Measurements from ENCODE around the gene NEK11.

Gene NEK11, protein sequence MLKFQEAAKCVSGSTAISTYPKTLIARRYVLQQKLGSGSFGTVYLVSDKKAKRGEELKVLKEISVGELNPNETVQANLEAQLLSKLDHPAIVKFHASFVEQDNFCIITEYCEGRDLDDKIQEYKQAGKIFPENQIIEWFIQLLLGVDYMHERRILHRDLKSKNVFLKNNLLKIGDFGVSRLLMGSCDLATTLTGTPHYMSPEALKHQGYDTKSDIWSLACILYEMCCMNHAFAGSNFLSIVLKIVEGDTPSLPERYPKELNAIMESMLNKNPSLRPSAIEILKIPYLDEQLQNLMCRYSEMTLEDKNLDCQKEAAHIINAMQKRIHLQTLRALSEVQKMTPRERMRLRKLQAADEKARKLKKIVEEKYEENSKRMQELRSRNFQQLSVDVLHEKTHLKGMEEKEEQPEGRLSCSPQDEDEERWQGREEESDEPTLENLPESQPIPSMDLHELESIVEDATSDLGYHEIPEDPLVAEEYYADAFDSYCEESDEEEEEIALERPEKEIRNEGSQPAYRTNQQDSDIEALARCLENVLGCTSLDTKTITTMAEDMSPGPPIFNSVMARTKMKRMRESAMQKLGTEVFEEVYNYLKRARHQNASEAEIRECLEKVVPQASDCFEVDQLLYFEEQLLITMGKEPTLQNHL

DNA sequence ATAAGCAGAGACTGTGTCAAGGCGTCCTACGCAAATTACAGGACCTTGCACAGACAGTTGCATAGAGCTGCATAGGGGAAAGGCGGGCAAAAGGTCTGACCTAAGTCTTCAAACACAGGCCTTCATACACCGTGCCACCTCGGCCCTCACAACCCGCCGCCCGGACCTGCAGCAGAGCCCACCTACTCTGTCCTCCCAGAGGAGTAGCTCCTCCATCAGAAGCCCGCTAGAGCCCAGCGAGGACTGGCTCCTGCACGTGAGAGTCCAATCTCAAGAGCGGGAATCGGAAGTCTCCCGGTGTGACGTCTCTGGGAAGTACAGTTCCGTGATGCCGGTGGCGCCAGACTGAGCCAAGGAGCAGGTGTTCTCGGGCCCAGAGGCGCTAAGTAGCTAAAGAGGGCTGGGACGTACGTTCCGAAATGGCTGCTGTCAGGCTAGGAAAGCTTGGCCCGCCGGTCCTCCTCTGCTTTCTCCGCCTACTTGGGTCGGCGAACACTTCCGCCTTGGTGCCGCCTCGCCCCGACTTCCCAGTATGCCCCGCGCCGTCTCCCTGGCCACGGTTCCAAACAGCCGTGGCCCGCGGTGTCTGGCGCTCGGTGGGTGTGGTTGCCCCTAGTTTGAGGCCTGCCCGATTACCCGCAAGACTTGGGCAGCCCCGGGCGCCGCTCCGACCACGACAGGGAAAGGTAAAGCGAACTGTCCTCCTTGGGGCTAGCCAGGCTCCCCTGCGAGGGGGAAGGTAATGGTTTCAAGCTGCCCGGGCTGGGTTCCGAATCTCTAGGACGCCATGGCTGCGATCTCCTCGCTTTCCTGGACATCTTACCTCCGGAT is at the start of gene NEK11, which contains the start of gene ASTE1:
NEK11 (plus strand) TSS at position 557 of the 831 bp plus-strand sequence. CDS start 2,832 bp downstream, outside the sequence.
ASTE1 (minus strand) TSS at position 505 of the 831 bp plus-strand sequence. CDS start 1,519 bp downstream, outside the sequence.
- FAIRE-seq = peak; percentile 87

DNA sequence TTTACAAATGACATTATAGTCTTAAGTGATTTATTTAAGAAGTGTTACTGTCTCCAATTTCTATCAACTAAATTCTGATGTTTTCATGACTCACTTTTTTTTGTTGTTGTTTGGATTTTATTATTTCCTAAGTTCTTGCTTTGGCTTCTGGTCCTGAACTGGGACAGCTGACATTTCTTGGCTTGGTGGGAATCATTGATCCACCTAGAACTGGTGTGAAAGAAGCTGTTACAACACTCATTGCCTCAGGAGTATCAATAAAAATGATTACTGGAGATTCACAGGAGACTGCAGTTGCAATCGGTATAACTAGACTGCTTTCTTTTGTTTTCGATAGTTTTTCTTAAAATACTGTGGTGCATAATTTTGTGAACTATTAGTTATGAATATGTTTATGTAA is 47.6 kb upstream of the NEK11 start:
- FAIRE-seq = no peak

DNA sequence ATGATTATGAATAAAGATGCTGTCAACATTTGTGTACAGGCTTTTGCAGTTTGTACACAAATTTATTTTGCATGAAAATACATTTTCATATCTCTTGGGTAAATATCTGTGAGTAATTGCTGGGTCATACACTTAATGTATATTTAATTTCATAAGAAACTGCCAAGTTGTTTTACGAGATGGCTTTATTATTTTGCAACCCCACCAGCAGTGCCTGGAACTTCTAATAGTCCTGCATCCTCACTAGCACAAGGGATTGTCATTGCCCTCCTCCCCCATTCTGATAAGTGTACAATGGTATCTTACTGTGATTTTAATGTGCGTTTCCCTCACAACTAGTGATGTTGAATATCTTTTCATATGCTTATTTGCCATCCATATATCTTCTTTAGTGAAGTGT is 45.2 kb upstream of the NEK11 start:
- FAIRE-seq = no peak

DNA sequence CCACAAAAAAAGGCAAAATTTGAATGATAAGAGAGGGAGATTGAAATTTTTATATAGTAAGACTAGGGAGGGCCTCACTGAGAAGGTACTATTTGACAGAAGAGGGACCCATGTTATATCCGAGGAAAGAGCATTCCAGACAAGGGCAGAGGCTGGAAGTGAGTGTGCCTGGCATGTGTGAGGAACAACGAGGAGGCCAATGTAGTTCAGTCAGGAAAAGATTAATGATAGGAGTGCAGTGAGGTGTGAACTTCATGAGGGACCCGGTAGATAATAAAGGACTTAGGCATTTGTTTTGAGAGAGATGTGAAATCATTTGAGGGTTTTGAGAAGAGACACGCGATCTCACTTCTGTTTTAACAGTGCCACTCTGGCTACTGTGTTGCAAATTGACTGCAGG is 36.4 kb upstream of the NEK11 start:
- no peak for FAIRE-seq

DNA sequence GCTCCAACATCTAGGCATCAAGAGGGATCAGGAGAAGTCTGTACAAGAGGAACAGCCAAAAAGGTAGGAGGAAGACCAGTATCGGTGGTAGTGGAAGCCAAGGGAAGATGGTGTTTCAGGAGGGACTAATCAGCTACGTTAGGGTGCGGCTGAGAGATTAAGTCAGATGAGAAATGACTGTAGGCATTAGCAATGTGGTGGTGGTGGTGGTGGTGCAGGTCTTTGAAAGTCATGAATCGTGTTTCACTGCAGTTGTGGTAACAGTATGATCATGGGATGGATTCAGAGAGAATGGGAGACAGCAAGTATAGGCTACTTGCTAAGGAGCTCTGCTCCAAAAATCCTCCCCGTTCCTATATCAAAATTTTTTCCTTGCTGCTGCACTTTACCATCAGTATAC is 35.6 kb upstream of the NEK11 start:
- no peak for FAIRE-seq

DNA sequence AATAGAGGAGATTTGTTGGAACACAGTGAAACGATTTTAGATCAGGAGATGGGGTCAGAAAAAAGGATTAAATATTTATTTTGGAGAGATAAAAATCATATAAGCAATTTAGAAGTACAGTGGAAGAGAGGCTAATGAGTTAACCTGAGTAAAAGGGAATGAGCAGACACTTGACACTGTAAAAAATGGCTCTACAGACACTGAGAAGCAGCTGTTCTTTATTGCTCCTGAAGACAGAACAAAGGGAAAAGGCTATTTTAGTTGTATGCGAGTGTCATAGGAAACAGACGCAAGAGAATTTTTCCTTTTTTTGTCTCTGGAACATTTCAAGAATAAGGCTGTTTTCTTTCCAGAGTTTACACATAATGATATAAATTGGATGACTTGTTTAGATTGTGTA is 34.3 kb upstream of the NEK11 start:
- no peak for FAIRE-seq

DNA sequence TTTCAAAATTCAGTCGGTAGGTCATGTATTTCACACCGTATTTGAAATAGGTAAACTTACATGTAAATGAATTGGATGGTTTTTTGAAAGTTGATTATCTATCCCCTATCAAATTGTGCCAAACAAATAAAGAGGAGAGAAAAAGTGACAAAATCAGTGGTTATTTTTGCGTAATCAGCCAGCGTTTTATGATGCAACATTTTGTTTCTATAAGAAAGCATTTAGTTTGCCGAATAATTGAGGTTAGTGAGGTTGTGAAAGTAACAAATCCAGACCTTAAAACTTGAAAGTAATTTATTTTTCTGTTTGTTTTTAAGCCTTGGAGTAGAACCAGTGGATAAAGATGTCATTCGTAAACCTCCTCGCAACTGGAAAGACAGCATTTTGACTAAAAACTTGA is 29.4 kb upstream of the NEK11 start:
- no peak for FAIRE-seq

DNA sequence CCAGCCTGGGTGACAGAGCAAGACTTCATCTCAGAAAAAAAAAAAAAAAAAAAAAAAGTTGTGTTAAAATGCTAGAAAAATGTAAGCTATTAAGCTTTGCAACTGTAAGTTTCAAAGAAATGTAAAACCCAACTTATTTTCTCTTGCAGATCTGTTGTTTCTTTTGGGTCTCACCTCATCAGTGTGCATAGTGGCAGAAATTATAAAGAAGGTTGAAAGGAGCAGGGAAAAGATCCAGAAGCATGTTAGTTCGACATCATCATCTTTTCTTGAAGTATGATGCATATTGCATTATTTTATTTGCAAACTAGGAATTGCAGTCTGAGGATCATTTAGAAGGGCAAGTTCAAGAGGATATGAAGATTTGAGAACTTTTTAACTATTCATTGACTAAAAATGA is 25.6 kb upstream of the NEK11 start:
- FAIRE-seq = no peak

DNA sequence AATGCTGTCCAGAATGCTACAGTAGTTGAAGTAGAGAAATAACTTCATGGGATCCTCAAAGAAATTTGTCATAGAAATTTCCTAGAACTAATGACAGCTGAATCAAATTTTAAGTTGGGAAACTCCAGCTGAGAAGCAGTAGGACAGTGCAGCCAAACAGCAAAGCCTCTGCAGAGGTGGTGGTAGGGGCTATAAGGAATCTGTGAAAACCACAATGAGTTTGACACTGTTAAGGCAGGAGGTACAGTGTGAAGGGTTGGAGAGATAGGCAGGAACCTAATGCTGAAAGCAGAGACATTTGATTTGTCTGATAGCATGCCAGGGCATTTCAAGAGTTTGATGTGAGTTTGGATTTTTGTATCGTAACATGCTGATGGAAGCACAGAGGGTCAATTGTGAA is 22.1 kb upstream of the NEK11 start:
- no peak for FAIRE-seq

DNA sequence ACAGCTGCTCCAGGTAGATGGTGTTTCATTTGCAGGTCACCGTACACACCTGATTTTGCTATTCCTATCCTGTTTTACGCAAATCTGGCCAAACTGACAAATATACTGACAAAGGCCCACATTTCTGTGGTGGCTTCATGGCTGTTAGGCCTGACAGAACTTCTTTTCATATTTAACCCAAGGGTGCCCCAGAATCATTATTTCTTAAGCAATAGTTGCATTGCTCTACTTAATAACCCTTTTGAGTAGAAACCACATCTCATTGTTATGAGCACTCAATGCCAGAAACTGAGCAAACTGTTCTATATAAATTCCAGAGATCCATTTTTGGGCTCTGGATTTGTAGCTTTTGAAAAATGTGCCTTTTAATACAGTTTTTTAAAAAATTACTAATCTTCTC is 19.4 kb upstream of the NEK11 start:
- no peak for FAIRE-seq

DNA sequence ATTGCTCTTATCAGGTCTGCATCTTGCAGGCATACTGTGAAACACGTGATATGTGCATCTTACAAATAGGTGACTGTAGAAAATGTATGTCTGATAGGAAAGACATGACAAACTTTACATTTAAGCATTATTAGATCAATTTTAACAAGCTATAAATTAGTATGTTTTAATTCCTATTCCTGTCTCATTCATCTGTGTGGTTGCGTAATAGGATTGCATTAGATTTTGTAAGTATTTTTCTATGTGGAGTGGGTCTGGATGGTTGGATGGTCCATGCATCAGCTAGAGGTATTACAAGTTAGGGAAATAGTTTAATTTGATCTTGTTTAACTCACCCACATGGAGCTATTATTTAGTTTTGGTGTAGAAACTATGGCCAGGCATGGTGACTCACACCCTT is 18.9 kb upstream of the NEK11 start:
- no peak for FAIRE-seq

DNA sequence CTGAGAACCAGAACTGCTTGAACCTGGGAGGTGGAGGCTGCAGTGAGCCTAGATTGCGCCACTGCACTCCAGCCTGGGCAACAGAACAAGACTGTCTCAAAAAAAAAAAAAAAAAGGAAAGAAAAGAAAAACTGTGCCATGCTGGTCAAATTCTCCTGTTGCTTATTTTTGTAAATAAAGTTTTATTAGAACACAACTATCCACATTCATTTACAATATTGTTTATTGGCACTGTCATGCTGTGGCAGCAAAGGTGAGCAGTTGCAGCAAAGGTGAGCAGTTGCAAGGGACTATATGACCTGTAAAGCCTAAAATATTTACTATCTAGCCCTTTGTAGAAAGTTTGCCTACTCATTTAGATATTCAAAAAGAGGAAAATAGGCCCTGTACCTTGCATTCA is 18.4 kb upstream of the NEK11 start:
- no peak for FAIRE-seq

DNA sequence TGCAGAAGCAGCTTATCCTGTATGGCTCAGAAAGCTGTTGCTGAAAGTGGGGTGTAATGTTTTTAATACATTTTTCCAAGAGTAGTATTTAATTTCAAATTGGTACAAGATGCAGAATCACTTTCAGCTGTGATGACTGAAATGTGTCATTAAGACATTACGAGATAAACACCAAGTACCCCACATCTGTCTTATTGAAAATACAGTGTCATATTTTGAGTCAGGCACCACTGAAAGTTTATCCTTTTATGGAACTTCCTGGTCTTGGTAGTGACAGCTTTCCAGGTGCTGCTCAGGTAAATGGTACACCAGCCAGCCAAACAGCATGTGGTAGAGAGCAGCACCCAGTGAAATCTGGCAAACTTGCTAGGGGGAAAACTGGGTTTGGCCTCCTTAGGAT is 17.0 kb upstream of the NEK11 start:
- FAIRE-seq = no peak

DNA sequence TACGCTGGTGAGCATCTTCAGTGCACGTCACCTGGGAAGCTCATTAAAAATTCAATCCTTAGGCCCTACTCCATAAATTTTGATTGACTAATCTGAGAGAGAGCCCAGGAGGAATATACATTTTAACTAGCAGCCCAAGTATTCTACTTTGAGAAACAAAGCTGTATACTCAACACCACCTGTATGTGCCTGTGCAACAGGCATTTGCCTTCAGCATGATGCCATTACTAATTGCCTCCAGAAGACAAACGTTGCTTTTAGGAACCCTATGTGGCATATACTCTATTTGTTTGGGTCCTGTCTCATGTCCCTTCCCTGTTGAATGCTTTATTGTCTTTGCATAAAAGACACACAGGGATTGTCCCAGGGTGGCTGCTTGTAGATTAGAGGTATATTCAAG is 7.7 kb upstream of the NEK11 start:
- FAIRE-seq = no peak

DNA sequence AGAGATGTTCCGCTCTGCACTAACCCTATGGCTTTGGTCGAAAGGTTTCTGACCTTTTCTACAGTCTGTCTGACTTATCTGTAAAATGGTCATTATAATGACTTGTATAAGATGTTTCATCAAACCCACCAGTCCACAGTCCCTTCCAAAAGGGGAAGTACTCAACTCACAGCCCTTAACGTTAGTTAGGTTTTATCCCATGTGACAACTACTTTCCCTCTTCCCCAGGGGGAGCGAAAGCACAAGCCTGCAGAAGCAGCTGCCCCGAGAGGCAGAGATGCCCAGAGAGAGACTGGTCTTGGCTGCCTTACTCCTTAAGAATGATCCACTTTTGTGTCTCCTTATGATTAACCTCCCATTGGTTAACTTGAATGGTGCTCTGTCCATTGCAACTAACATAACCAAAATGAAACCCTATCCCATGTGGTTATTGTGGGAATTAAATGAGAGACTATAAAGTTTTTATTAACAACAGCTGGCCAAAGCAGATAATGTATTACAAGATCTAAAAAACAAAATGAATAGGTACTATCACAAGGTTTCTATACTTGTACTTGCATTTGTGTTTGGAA is 6.5 kb upstream of the NEK11 start:
- FAIRE-seq = no peak

DNA sequence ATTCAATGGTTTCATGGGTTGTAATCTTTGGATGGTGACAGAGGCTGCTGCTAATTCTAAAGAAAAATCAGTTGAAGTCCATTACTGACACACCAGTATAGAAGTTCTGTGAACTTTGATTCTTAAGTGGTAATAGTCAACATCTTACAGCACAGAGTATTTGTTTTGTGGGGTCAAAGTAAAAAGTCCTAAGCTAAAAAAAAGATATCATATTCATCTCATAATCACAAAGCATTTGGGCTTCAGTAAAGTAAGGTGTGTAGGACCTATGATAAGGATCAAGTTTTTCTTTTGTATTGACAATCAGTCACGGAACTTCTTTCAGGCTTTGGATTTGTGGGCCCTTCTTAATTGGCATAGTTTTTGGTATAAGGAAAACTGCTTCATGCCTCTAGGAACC is 1.1 kb upstream of the NEK11 start:
- FAIRE-seq = no peak

DNA sequence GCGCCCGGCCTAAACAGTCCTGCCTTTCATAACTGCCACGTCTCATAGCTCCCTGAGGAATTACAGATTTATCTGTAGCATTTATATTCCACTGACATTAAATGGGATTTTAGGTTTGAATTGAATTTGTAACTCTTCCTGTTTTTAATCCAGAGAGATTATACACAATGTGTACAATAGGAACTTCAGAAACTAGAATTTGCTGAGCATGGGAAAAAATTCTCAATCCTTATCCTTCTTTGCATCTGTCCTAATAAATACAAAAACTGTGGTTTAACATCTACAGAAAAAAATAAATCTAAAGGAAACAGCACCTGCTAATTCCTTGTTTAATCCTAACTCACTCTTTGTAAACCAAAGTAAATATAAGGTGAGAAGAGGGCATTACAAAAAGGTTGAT is 2.2 kb downstream of the NEK11 start:
- FAIRE-seq = no peak

DNA sequence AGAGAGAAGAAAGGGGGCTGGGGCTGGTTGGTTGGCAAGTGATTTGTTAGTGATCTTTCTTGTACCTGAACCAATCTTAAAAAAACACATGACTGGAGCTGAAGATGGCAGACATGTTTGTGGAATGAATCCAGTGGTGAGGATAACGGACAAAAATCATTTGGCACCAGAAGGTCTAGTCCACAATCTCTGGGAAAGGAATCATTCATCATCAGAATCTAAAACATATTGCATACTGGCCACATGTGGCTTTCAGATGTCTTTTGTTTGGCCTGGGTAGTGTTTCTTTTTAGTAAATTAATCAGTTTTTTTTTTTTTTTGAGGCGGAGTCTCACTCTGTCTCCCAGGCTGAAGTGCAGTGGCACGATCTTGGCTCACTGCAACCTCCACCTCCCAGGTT is 5.0 kb downstream of the NEK11 start:
- FAIRE-seq = no peak

DNA sequence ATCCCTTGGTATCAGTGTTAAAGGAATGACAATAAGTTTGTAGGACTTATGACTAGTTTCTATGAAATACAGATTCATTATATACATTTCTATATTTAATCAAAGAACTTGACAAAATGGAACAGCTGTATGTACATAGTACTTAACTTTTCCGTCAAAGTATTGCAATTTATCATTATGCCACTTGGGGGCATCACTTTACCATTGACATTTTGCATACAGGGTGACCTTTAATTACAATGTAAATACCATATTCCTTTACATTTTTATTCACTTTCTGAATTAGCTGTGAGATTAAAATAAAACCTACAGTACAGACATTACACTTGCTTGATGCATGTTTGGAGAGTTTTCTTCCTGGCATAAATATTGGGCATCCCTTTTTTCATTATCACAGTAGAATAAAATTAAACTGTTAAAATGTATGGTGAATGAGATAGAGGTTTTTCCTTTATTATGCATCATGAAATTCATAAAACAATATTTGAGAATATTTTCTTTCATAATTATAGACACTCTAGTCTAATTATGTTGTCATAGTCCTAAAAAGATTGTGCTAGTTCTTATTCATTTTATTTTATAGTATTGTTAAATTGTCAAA is 6.9 kb downstream of the NEK11 start:
- peak; percentile 94 for FAIRE-seq

DNA sequence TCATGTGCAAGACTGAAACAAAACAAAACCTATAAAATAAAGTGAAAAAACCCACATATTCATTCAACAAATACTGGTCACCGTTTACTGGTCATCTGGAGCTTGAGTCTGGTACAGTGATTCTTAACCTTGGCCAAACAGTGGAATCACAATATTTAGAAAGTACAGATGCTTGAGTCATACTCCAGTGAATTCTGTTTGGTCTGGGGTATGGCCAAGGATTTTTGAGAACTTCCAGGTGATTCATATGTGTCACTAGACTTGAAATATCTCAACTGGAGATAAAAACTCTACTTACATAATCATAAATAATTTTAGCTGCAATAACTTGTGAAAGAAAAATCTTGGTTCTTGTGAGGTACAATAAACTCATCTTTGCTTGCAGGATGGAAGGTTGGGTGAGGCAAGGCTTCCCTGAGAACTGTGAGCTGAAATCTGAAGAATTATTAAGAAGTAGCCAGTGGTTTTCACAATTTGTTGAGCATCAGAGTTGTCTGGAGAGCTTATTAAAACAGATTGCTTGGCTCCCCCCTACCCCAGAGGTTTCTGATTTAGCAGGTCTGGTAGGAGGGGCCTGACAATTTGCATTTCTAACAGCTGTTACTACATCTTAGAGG is 9.6 kb downstream of the NEK11 start:
- no peak for FAIRE-seq

DNA sequence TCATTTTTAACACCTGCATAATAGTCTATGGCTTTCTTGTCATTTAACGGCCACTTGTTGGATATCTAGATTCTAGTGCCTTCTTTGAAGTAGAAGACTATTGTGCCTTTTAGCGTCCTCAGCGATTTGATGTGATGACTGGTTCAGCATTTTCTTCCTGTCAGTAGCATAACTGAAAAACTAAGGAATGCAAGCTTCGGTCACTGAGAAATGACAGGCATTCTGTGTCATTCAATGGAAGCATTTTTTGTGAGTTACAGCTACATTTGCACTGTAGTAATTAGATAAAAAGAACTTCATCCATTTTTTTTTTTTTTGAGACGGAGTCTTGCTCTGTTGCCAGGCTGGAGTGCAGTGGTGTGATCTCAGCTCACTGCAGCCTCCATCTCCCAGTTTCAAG is 10.3 kb downstream of the NEK11 start:
- FAIRE-seq = no peak

DNA sequence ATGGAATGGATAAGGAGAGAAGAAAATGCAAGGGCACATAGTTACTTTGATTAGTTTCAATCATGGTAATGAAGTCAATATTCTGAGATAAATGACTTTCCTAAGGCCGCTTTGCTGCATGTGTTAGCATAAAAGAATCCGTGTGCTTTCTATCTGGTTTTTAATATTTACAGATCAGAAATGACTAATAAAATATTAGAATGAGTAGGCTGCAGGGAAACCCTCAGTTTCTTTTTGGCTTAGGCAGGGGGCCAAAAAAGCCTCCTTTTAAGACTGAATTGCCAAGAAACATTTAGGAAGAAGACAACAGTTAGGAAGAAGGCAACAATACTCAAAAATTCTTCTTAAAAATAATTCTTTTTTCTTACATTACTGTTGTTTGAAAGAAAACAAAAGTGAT is 11.6 kb downstream of the NEK11 start:
- no peak for FAIRE-seq

All from G401.6 (cell line).